CD4-positive, alpha-beta T cell treated with Interleukin-15 for 1 hour (primary cell): Measurements from ENCODE around the gene SLC4A4.

Source experiments
- DNase-seq: peaks from one replicate; pipeline ENCODE4 v3.0.0-alpha.2; 2020

SLC4A4 gene

DNA sequence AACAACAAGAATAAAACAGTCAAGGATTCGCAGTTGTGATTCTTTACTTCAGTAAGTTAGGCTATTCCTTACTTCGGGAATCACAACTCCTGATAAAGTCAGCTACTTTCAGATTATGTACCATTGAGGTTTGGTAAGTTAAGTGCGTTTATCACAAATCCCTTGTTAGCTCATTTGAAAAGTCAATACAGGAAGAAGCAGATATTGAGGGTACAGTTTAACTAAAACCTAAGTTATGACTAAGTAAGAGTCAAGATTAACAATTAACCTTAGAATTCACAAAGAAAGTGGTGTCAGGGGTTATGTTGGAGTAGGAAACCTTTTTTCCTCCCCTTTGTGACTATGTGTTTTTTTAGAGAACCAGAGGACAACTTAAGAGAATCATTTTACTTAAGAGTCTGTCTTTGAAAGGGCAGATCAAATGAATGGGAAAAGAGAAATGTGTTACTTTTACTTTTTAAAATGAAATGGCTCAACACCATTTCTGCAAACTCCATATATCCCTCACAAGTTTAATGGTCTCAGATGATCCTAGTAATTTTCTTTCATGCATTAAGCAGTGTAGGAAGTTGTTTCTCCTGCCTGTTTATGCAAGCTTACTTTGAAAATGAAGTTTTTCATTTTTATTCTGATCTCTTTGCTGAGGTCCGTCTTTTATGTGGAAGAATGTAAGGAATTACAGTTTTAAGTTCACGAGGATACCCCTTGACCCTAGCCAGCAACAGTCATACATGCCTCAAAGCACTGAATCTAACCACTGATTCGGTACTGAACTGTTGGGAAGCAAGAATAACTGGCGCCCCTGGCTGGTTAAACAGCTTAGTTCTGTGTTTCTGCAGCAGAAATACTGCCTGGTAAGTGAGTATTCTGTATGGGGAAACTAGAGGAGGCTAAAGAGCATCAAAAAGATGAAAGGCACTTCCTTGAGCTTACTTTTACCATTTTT is 211.7 kb downstream of the SLC4A4 start:
- DNase-seq: no peak

DNA sequence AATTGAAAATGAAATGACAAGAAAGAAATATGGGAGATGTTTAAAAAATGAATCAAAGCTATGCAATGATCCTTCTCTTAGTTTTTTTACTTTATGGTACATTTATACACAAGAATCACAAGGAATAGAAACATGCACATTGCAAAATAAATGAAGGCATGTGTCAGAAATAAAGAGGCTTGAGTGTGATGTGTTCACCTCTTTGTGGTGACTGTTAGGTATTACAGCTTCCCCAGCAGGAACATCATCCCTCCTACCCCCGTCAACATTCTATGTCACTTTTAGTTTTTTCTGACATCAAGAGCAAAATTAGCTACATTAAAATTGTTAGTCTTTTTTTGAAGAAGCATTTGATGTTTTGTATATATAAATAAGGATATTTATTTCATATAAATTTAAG is 214.8 kb downstream of the SLC4A4 start:
- no peak for DNase-seq

GRCh38 chr4:71554025-71554424 is 215.2 kb downstream of the SLC4A4 start:
- DNase-seq: no peak

GRCh38 chr4:71558248-71558647 is 219.4 kb downstream of the SLC4A4 start:
- no peak for DNase-seq

GRCh38 chr4:71559957-71560571 is 221.2 kb downstream of the SLC4A4 start:
- DNase-seq: no peak

GRCh38 chr4:71564775-71565174 is 226.0 kb downstream of the SLC4A4 start:
- DNase-seq: no peak

GRCh38 chr4:71566856-71567255 is 228.0 kb downstream of the SLC4A4 start:
- no peak for DNase-seq

- DNase-seq: no peak
These were observed 229.3 kb downstream of the SLC4A4 start for GRCh38 chr4:71568131-71568530.

- DNase-seq: no peak
These were observed 231.7 kb downstream of the SLC4A4 start for GRCh38 chr4:71570492-71570891.

DNA sequence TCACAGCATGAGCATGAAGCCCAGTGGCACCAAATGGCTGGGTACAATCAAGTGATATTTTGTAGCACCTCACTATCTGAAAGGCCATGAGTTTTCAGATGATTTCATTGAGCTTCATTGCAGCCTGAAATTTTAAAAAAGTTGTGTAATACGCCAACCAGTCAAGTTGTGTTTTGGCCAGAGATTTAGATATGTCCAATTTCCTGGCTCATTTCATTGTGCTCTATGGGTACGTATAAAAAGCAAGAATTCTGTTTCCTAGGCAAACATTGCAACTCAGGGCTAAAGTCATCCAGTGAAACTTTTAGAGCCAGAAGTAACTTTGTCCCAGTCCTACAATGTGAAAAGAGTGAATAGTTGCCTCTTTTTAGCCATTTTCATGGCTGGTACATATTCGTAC is 232.5 kb downstream of the SLC4A4 start:
- no peak for DNase-seq

DNA sequence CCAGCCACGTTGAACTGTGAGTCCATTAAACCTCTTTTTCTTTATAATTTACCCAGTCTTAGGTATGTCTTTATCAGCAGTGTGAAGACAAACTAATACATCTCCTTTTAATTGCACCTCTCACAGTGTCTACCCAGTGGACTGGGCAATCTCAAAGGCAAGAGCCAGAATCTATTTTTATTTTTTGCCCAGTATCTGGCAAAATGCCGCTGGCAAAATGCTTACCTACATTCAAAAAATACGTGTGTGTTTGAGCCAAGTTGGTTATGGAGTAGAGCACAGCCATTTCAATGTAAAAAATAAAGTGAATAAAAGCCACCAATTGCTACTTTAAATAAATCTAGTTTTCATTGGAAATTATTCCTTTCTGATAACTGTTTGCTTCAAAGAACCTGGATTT is 245.2 kb downstream of the SLC4A4 start:
- no peak for DNase-seq

- DNase-seq: no peak
These were observed 245.8 kb downstream of the SLC4A4 start for GRCh38 chr4:71584585-71584984.

GRCh38 chr4:71586087-71586763 is 247.4 kb downstream of the SLC4A4 start:
- no peak for DNase-seq

GRCh38 chr4:71587995-71588394 is 249.2 kb downstream of the SLC4A4 start:
- DNase-seq: no peak

DNA sequence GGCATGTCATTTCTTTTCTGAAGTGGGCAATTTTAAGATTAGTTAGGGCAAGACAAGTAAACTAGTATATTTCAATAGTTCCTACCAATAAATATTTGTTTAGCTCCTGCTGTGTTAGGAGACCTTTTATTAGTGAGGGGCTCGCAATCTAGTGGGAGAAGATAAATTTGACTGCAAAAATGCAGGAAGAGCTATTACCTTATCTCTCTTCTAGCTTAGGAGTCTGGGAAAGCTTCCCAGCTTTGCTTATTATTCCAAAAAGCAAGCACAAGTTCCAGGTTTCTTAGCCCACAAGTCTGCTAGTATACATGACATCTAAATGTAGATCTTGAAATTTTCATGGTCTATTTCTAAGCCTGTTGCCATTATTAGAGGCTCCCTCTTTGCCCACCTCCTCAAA is 254.0 kb downstream of the SLC4A4 start:
- no peak for DNase-seq

GRCh38 chr4:71593311-71593710 is 254.5 kb downstream of the SLC4A4 start:
- no peak for DNase-seq

DNA sequence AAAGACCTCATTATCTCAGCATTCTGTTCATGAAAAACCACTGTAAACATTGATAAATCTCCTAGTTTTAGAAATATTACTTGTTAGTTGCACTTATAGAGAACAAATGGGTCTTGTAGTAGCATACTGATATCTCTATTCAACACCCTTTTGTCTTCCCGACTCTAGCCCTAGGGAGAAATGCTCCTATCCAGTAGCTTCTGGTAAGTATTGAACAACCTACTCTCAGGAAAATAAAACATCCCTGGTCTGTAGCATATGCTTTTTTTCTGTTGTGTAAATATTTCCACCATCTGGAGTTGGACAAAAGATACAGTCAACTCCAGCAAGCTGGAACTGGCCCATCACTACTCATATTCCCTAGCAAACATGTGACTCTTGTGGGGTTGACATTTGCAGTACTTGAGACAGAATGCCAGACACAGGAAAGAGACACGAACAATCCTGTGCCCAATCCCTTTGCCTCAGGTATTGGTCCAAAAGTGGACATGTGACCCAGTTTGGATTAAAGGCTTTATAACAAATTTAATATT is 256.8 kb downstream of the SLC4A4 start:
- no peak for DNase-seq

GRCh38 chr4:71599578-71599977 is 260.8 kb downstream of the SLC4A4 start:
- no peak for DNase-seq

- no peak for DNase-seq
These were observed 263.6 kb downstream of the SLC4A4 start for GRCh38 chr4:71602289-71602900.

DNA sequence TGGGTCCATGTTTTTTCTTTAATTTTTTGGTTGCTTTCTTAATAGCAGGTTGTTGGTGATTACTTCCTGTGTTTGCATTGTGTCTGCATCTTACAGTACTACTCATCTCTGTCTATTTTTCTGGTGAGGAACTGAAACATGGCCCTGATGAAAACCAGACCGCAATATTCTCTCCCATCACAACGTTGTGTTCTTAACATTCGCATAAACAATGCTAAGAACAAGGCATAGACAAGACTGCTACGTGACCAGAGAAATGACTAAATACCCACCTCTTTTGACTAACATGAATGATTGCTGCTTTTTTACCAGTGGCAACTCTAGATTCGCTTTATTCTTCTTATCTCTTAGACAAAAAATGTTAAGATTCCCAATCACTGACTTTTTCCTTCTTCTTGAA is 266.0 kb downstream of the SLC4A4 start:
- no peak for DNase-seq

- DNase-seq: no peak
These were observed 268.3 kb downstream of the SLC4A4 start for GRCh38 chr4:71607109-71607508.

DNA sequence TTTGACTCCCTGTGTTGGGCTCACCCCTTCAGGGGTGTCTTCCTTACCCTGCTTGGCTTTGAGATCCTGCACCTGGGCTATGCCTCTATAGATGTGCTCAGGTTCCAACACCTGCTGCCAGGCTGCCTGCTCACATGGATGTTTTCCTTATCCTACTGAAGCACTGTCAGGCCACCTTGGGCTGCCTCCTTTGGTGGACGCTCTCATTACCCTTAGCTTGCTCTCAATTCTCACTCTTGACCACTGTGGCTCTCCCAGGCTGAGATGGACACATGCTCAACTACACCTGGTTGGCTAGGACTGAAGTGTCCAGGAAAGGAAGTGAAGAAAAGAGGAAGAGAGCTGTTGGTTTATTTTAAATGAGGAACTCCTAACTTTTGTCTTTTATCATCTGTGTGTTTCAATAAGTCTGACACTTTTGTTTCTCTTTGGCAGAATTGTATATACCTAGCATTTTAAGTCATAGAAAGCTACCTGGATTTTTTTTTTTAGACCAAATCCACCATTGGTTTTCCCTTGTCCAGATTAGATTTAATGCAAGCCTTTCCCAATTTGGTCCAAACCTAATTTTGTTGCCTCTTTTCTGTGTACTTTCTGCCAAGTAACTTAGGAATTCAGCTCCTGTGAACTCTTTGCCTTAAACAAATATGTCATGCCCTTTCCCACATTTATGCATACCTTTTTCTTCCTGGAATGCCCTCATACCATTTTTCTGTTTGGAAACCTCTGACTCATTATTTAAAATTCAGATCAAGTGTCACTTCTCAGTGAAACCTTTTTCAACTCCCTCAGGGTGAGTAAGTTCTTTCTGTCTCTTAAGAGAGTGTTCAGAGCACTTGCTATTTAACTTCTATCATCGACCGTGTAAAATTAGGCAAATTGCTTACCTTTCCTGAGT is 269.2 kb downstream of the SLC4A4 start:
- no peak for DNase-seq
